OCI-LY3 (cell line): Measurements from ENCODE around the gene TIAM2.
"Not testable (repeated sequence)": the region's sequence is repeated elsewhere in the genome, so short reads cannot be mapped to it uniquely, and the experiment has no call there.

Experiments used
- H2AFZ ChIP-seq: fragments of 200-600, 300-600 bp; shearing (Covaris generic); 2 replicates; pipeline ENCODE4 v1.6.0; 2014; ENCODE audit warnings: antibody characterized with exemption, low read depth, low read length
- H3K27ac ChIP-seq: fragments of 200-600, 300-600 bp; sonication (generic); 2 replicates; pipeline ENCODE4 v1.5.1; 2014; ENCODE audit warnings: mild to moderate bottlenecking, low read length, moderate library complexity, mixed read lengths
- H3K27me3 ChIP-seq: fragments of 200-600, 300-600 bp; sonication (generic); 2 replicates; pipeline ENCODE4 v1.6.1; 2014; ENCODE audit warnings: low read depth, low read length, mixed read lengths
- H3K36me3 ChIP-seq: fragments of 200-600, 300-600 bp; sonication (generic); replicated peaks from 2 replicates; pipeline ENCODE3; 2014; ENCODE audit warnings: low read depth, low read length, mixed read lengths
- H3K4me1 ChIP-seq: fragments of 300-600, 200-600 bp; sonication (generic); 2 replicates; pipeline ENCODE4 v1.6.1; 2014; ENCODE audit warnings: low read length, mixed read lengths
- H3K4me2 ChIP-seq: fragments of 200-600, 300-600 bp; sonication (generic); 2 replicates; pipeline ENCODE4 v1.6.1; 2014; ENCODE audit warnings: low read length, mixed read lengths
- H3K4me3 ChIP-seq: fragments of 300-600, 200-600 bp; sonication (generic); 2 replicates; pipeline ENCODE4 v1.5.1; 2014; ENCODE audit warnings: antibody characterized with exemption, mild to moderate bottlenecking, low read length, moderate library complexity
- H3K79me2 ChIP-seq: fragments of 300-600, 200-600 bp; shearing (Covaris generic); 2 replicates; pipeline ENCODE4 v1.6.1; 2014; ENCODE audit warnings: mild to moderate bottlenecking, low read length, mixed read lengths
- H3K9ac ChIP-seq: fragments of 300-600, 200-600 bp; shearing (Covaris generic); 2 replicates; pipeline ENCODE4 v1.6.0; 2014; ENCODE audit warnings: mild to moderate bottlenecking, low read length, moderate library complexity
- H3K9me3 ChIP-seq: fragments of 200-600, 300-600 bp; shearing (Covaris generic); 2 replicates; pipeline ENCODE4 v1.6.1; 2014; ENCODE audit warnings: low read length, mixed read lengths; ENCODE audit not compliant: insufficient read depth
- H4K20me1 ChIP-seq: fragments of 200-600, 300-600 bp; sonication (generic); 2 replicates; pipeline ENCODE4 v1.6.1; 2016; ENCODE audit warnings: low read length, mixed read lengths; ENCODE audit not compliant: insufficient read depth
- EZH2phosphoT487 ChIP-seq: fragments of 200-600 bp; shearing (Covaris generic); IDR thresholded peaks from 2 replicates; pipeline ENCODE4 v1.6.1; 2018; ENCODE audit warnings: antibody characterized with exemption, mixed run types, low read depth
- TF ChIP-seq, protein P1 (sequence below): fragments of 200-600, 300-600 bp; sonication (generic); IDR thresholded peaks from 2 replicates; pipeline ENCODE4 v1.5.1; 2014; ENCODE audit warnings: antibody characterized with exemption, low read length, low read depth

Gene TIAM2

GRCh38 chr6:155181498-155181897, 186.4 kb downstream of the TIAM2 start:
- Histone ChIP-seq H3K27me3 (no peaks in the 10 kb centered on the region), H3K4me1 (peaks cover 73% of the 10 kb centered on the region), H3K4me3 (peak overlapping the region; percentile 45), H3K9ac (peak overlapping the region; percentile 41), H3K4me2 (peak overlapping the region; percentile 58), H3K36me3 (no peaks in the 10 kb centered on the region), H3K9me3 (no peaks in the 10 kb centered on the region), H3K79me2 (no peaks in the 10 kb centered on the region), H2AFZ (0 out of 2 replicates have a peak overlapping the region, but pooled peaks have one; percentile 31), H4K20me1 (no peaks in the 10 kb centered on the region), H3K27ac (peak overlapping the region; percentile 84)
- TF ChIP-seq, protein P1, sequence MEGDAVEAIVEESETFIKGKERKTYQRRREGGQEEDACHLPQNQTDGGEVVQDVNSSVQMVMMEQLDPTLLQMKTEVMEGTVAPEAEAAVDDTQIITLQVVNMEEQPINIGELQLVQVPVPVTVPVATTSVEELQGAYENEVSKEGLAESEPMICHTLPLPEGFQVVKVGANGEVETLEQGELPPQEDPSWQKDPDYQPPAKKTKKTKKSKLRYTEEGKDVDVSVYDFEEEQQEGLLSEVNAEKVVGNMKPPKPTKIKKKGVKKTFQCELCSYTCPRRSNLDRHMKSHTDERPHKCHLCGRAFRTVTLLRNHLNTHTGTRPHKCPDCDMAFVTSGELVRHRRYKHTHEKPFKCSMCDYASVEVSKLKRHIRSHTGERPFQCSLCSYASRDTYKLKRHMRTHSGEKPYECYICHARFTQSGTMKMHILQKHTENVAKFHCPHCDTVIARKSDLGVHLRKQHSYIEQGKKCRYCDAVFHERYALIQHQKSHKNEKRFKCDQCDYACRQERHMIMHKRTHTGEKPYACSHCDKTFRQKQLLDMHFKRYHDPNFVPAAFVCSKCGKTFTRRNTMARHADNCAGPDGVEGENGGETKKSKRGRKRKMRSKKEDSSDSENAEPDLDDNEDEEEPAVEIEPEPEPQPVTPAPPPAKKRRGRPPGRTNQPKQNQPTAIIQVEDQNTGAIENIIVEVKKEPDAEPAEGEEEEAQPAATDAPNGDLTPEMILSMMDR, result no peak
- TF ChIP-seq EZH2phosphoT487, result no peak

- H3K4me1 ChIP-seq, result peaks cover 73% of the 10 kb centered on the region
- TF ChIP-seq, protein P1, result no peak
- TF ChIP-seq EZH2phosphoT487, result no peak
- H2AFZ ChIP-seq, result peak overlapping the region; percentile 28; the same call in 1 of the 2 replicates
- peak overlapping the region; percentile 84 for H3K27ac ChIP-seq
- H3K79me2 ChIP-seq, result no peaks in the 10 kb centered on the region
- H3K27me3 ChIP-seq, result no peaks in the 10 kb centered on the region
- H3K36me3 ChIP-seq, result no peaks in the 10 kb centered on the region
- peak overlapping the region; percentile 56 for H3K9ac ChIP-seq
- H3K4me3 ChIP-seq, result peak overlapping the region; percentile 66
- H3K9me3 ChIP-seq, result no peaks in the 10 kb centered on the region
- peak overlapping the region; percentile 58 for H3K4me2 ChIP-seq
- no peaks in the 10 kb centered on the region for H4K20me1 ChIP-seq
Observed at GRCh38 chr6:155182103-155182502, 187.0 kb downstream of the TIAM2 start.

- Histone ChIP-seq H3K9me3 (no peaks in the 10 kb centered on the region), H4K20me1 (no peaks in the 10 kb centered on the region), H3K4me2 (peak overlapping the region; percentile 58), H3K9ac (peak overlapping the region; percentile 56), H3K27me3 (no peaks in the 10 kb centered on the region), H3K4me3 (peak overlapping the region; percentile 66), H3K79me2 (no peaks in the 10 kb centered on the region), H2AFZ (peak overlapping the region; percentile 28), H3K36me3 (no peaks in the 10 kb centered on the region), H3K27ac (peak overlapping the region; percentile 84), H3K4me1 (peaks cover 68% of the 10 kb centered on the region)
- TF ChIP-seq EZH2phosphoT487, result no peak
- TF ChIP-seq, protein P1, result no peak
Observed at GRCh38 chr6:155183095-155183494, 188.0 kb downstream of the TIAM2 start.

DNA sequence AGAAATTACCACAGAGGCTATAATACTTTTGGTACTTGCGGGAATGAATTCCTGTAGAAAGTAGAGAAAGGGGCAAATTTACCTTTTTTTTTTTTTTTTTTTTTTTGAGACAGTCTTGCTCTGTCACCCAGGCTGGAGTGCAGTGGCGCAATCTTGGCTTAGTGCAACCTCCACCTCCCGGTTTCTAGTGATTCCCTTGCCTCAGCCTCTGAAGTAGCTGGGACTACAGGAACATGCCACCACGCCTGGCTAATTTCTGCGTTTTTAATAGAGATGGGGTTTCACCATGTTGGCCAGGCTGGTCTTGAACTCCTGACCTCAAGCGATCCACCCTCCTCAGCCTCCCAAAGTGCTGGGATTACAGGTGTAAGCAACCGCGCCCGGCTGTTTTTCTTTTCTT, 189.9 kb downstream of the TIAM2 start:
- Histone ChIP-seq H3K4me2 (peak overlapping the region; percentile 81), H3K4me1 (peaks cover 71% of the 10 kb centered on the region)
- H3K4me3 ChIP-seq, H3K79me2 ChIP-seq, H3K27ac ChIP-seq, H3K36me3 ChIP-seq, H4K20me1 ChIP-seq, H3K27me3 ChIP-seq, H3K9ac ChIP-seq, H2AFZ ChIP-seq, H3K9me3 ChIP-seq: not testable (repeated sequence)

DNA sequence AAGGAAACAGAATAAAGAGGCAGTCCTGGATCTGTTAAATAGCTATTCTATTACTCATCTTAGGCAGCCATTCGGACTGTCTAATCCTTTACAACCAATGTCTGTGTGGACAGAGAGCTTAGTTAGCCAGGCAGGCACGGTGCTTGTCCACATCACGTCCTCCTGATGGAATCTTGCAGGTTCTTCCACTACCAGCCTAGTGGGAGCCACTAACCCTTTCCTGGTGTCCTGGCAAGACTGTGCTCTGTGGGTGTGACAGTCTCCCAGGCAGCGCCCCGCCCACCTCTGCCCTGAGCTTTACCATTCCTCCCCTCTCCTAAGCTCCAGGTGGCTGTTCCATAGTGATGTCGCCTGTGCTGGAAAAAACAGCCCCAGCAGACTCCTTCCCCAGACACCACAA, 190.4 kb downstream of the TIAM2 start:
- Histone ChIP-seq H3K79me2 (no peaks in the 10 kb centered on the region), H3K4me3 (no peak overlapping the region), H3K9me3 (no peaks in the 10 kb centered on the region), H3K4me2 (0 out of 2 replicates have a peak overlapping the region, but pooled peaks have one; percentile 28), H3K36me3 (no peaks in the 10 kb centered on the region), H3K9ac (no peak overlapping the region), H3K4me1 (peaks cover 71% of the 10 kb centered on the region), H3K27ac (no peak overlapping the region), H2AFZ (no peak overlapping the region), H4K20me1 (no peaks in the 10 kb centered on the region), H3K27me3 (no peaks in the 10 kb centered on the region)
- TF ChIP-seq EZH2phosphoT487, result no peak
- TF ChIP-seq, protein P1, result no peak
